Vagina (tissue), 2 donors: ENCODE data around the gene CHMP1B. TPM values are rescaled to one million over a fixed set of nuclear protein-coding genes. Genes with fewer than 3 reads are reported as not detected.

Experiments
- DNase-seq, 2 donors: peaks; one replicate each; pipeline ENCODE4 v3.0.0-alpha.2; 2017; ENCODE audit errors: extremely low spot score in 2 of 2
- H3K27ac ChIP-seq: fragments of 200-600 bp; sonication (generic); one replicate; pipeline ENCODE4 v1.5.1; 2019
- H3K27me3 ChIP-seq: fragments of 200-600 bp; sonication (generic); one replicate; pipeline ENCODE4 v1.5.1; 2019
- H3K36me3 ChIP-seq, 2 donors: fragments of 200-600 bp; sonication (generic); one replicate each; pipeline ENCODE4 v1.5.1; 2017 to 2019
- H3K4me1 ChIP-seq: fragments of 200-600 bp; sonication (generic); one replicate; pipeline ENCODE4 v1.5.1; 2019
- H3K4me3 ChIP-seq, 2 donors: fragments of 200-600 bp; sonication (generic); 1 replicate in 1 of 2; 2 replicates in 1 of 2; pipeline ENCODE4 v1.5.1; 2016 to 2019
- H3K9me3 ChIP-seq: fragments of 200-600 bp; sonication (generic); one replicate; pipeline ENCODE4 v1.5.1; 2019
- CTCF ChIP-seq, 3 experiments: fragments of 450-650 bp in 2 of 3; fragments of 200-600 bp in 1 of 3; sonication (generic) in 1 of 3; IDR thresholded peaks; one replicate each; pipeline ENCODE4 v1.5.1; 2017 to 2019; ENCODE audit warnings: antibody characterized with exemption in 3 of 3, mild to moderate bottlenecking in 2 of 3, moderate library complexity in 2 of 3
- POLR2A ChIP-seq, 2 donors: fragments of 450-650 bp; IDR thresholded peaks; one replicate each; pipeline ENCODE4 v1.6.1; 2017; ENCODE audit warnings: antibody characterized with exemption in 2 of 2, mild to moderate bottlenecking in 2 of 2, moderate library complexity in 2 of 2
- POLR2AphosphoS5 ChIP-seq, 2 donors: sonication (generic); formaldehyde crosslinking; IDR thresholded peaks; one replicate each; pipeline ENCODE4 v1.9.0; 2017; ENCODE audit warnings: antibody characterized with exemption in 2 of 2, mild to moderate bottlenecking in 2 of 2, low read depth in 1 of 2; ENCODE audit not compliant: insufficient read depth in 1 of 2
- intact Hi-C: fragments of 100-400 bp; cut with DNase I; formaldehyde crosslinking; loops from one replicate; pipeline ENCODE4 v1.15.1; 2023
- total RNA-seq: library from RNA; depleted of rRNA; stranded (reverse); fragments of >200 nt; gene quantifications from one replicate; pipeline ENCODE4 v1.2.3, GENCODE V29; 2016

Gene CHMP1B
- total RNA-seq, 1 donor from 2014 or later, result 44.7 TPM

- no peaks in the 10 kb centered on the region for H3K27me3 ChIP-seq
- no peak overlapping the region for H3K4me3 ChIP-seq
- H3K27ac ChIP-seq, result no peak overlapping the region
- DNase-seq, result no peak
- no peaks in the 10 kb centered on the region for H3K9me3 ChIP-seq
- intact Hi-C loops, result no loop called here
- TF ChIP-seq POLR2A (IDR thresholded peaks at IDR 0.05), result no peak
- TF ChIP-seq CTCF (IDR thresholded peaks at IDR 0.05), result no peak
- TF ChIP-seq POLR2AphosphoS5 (IDR thresholded peaks at IDR 0.05; ENCODE audit: insufficient read depth in 1 of 2, low read depth in 1 of 2), result no peak
- no peaks in the 10 kb centered on the region for H3K4me1 ChIP-seq
- no peaks in the 10 kb centered on the region for H3K36me3 ChIP-seq
These were observed 5.6 kb upstream of the CHMP1B start for GRCh38 chr18:11845654-11846053.

GRCh38 chr18:11847811-11848210, 3.4 kb upstream of the CHMP1B start:
- no peak overlapping the region for H3K4me3 ChIP-seq
- H3K36me3 ChIP-seq, result no peaks in the 10 kb centered on the region
- peaks cover 10% of the 10 kb centered on the region for H3K4me1 ChIP-seq
- intact Hi-C loops, result no loop called here
- H3K9me3 ChIP-seq, result no peaks in the 10 kb centered on the region
- no peak for DNase-seq
- H3K27me3 ChIP-seq, result no peaks in the 10 kb centered on the region
- TF ChIP-seq POLR2AphosphoS5 (IDR thresholded peaks at IDR 0.05; ENCODE audit: insufficient read depth in 1 of 2, low read depth in 1 of 2), result no peak
- TF ChIP-seq POLR2A (IDR thresholded peaks at IDR 0.05), result no peak
- TF ChIP-seq CTCF (IDR thresholded peaks at IDR 0.05), result no peak
- H3K27ac ChIP-seq, result no peak overlapping the region

- H3K36me3 ChIP-seq, result no peaks in the 10 kb centered on the region
- intact Hi-C loops, result no loop called here
- TF ChIP-seq POLR2AphosphoS5 (IDR thresholded peaks at IDR 0.05; ENCODE audit: insufficient read depth in 1 of 2, low read depth in 1 of 2), result no peak
These were observed 1.9 kb upstream of the CHMP1B start for GRCh38 chr18:11849279-11849678.

GRCh38 chr18:11849841-11850634, 1.2 kb upstream of the CHMP1B start:
- no peak for DNase-seq
- Histone ChIP-seq H3K4me1 (peaks cover 23% of the 10 kb centered on the region), H3K27ac (peak overlapping the region; percentile 92), H3K9me3 (no peaks in the 10 kb centered on the region), H3K4me3 (peak overlapping the region; percentile 64 to 85), H3K36me3 (no peaks in the 10 kb centered on the region), H3K27me3 (no peaks in the 10 kb centered on the region)
- no peak for TF ChIP-seq CTCF (IDR thresholded peaks at IDR 0.05)
- TF ChIP-seq POLR2A (IDR thresholded peaks at IDR 0.05), result no peak
- peak in 1 of 2 donors; percentile 58 for TF ChIP-seq POLR2AphosphoS5 (IDR thresholded peaks at IDR 0.05; ENCODE audit: insufficient read depth in 1 of 2, low read depth in 1 of 2)
- intact Hi-C loops, result no loop called here

More at GRCh38 chr18:11849279-11849678, 1.9 kb upstream of the CHMP1B start:
- Histone ChIP-seq H3K9me3 (no peaks in the 10 kb centered on the region), H3K27ac (peak overlapping the region; percentile 92), H3K4me3 (no peak overlapping the region), H3K4me1 (peaks cover 23% of the 10 kb centered on the region), H3K27me3 (no peaks in the 10 kb centered on the region)
- DNase-seq, result no peak

GRCh38 chr18:11850821-11851145, 430 bp upstream of the CHMP1B start:
- Histone ChIP-seq H3K36me3 (no peaks in the 10 kb centered on the region), H3K4me1 (peaks cover 23% of the 10 kb centered on the region), H3K27ac (peak overlapping the region; percentile 92), H3K27me3 (no peaks in the 10 kb centered on the region), H3K4me3 (peak overlapping the region; percentile 64 to 85), H3K9me3 (no peaks in the 10 kb centered on the region)
- intact Hi-C loops, result no loop called here
- no peak for TF ChIP-seq CTCF (IDR thresholded peaks at IDR 0.05)
- no peak for TF ChIP-seq POLR2A (IDR thresholded peaks at IDR 0.05)
- no peak for TF ChIP-seq POLR2AphosphoS5 (IDR thresholded peaks at IDR 0.05; ENCODE audit: insufficient read depth in 1 of 2, low read depth in 1 of 2)
- no peak for DNase-seq
